DOHH2 (cell line): ENCODE results near the gene SLC4A2.

Experiments
- H3F3A ChIP-seq: fragments of 200-600 bp; sonication (generic), shearing (Covaris generic); 2 replicates; pipeline ENCODE4 v1.6.0; 2016; ENCODE audit warnings: antibody characterized with exemption, mild to moderate bottlenecking; ENCODE audit not compliant: control insufficient read depth, insufficient read depth
- H3K27ac ChIP-seq: fragments of 200-600 bp; sonication (generic); 2 replicates; pipeline ENCODE4 v1.5.1; 2014; ENCODE audit warnings: low read depth, mild to moderate bottlenecking, low read length, moderate library complexity
- H3K27me3 ChIP-seq: fragments of 200-600 bp; sonication (generic); 2 replicates; pipeline ENCODE4 v1.6.1; 2014; ENCODE audit warnings: mild to moderate bottlenecking, low read length, mixed read lengths; ENCODE audit not compliant: control insufficient read depth
- H3K36me3 ChIP-seq: fragments of 200-600 bp; sonication (generic); 2 replicates; pipeline ENCODE4 v1.6.1; 2014; ENCODE audit warnings: mild to moderate bottlenecking, low read length, moderate library complexity, mixed read lengths; ENCODE audit not compliant: control insufficient read depth
- H3K4me1 ChIP-seq: fragments of 200-600 bp; sonication (generic); 2 replicates; pipeline ENCODE4 v1.6.1; 2014; ENCODE audit warnings: mild to moderate bottlenecking, low read length, mixed read lengths; ENCODE audit not compliant: control insufficient read depth
- H3K4me2 ChIP-seq: fragments of 200-600 bp; sonication (generic); 2 replicates; pipeline ENCODE4 v1.6.0; 2014; ENCODE audit warnings: mild to moderate bottlenecking, low read length, moderate library complexity
- H3K4me3 ChIP-seq: fragments of 200-600 bp; sonication (generic); 2 replicates; pipeline ENCODE4 v1.5.1; 2014; ENCODE audit warnings: mild to moderate bottlenecking, low read length, mixed read lengths
- H3K79me2 ChIP-seq: fragments of 200-600 bp; sonication (generic); 2 replicates; pipeline ENCODE4 v1.6.1; 2014; ENCODE audit warnings: mild to moderate bottlenecking, low read length, mixed read lengths; ENCODE audit not compliant: control insufficient read depth
- H3K9me2 ChIP-seq: fragments of 200-600 bp; sonication (generic); replicated peaks from 2 replicates; pipeline ENCODE4 v1.6.1; 2014; ENCODE audit warnings: mild to moderate bottlenecking, low read length, mixed read lengths; ENCODE audit not compliant: control insufficient read depth
- H3K9me3 ChIP-seq: fragments of 200-600 bp; sonication (generic); 2 replicates; pipeline ENCODE4 v1.6.1; 2014; ENCODE audit warnings: antibody characterized with exemption, low read length, mixed read lengths; ENCODE audit not compliant: control insufficient read depth, insufficient read depth
- H4K20me1 ChIP-seq: fragments of 200-600 bp; sonication (generic); 2 replicates; pipeline ENCODE4 v1.6.0; 2014; ENCODE audit warnings: low read depth, mild to moderate bottlenecking, antibody characterized with exemption, low read length, moderate library complexity; ENCODE audit not compliant: control insufficient read depth, insufficient read depth
- CTCF ChIP-seq: fragments of 200-600 bp; sonication (generic); IDR thresholded peaks from one replicate; pipeline ENCODE4 v1.5.1; 2014; ENCODE audit warnings: antibody characterized with exemption, mild to moderate bottlenecking, low read depth, low read length; ENCODE audit not compliant: poor library complexity, severe bottlenecking
- EZH2phosphoT487 ChIP-seq: fragments of 200-600 bp; sonication (generic); IDR thresholded peaks from 2 replicates; pipeline ENCODE4 v1.6.1; 2017; ENCODE audit warnings: borderline replicate concordance, mild to moderate bottlenecking, antibody characterized with exemption, low read length, moderate library complexity, mixed read lengths

Gene SLC4A2

GRCh38 chr7:151068069-151068773, 8.8 kb downstream of the SLC4A2 start:
- TF ChIP-seq CTCF (no peak), EZH2phosphoT487 (no peak)
- Histone ChIP-seq H3K9me3 (no peaks in the 10 kb centered on the region), H3K9me2 (no peaks in the 10 kb centered on the region), H3K27ac (no peak overlapping the region), H3K4me1 (no peaks in the 10 kb centered on the region), H3F3A (no peaks in the 10 kb centered on the region; the same call in 1 of the 2 replicates), H4K20me1 (no peaks in the 10 kb centered on the region), H3K4me3 (no peak overlapping the region), H3K27me3 (no peaks in the 10 kb centered on the region), H3K36me3 (peaks cover 74% of the 10 kb centered on the region), H3K4me2 (no peak overlapping the region), H3K79me2 (no peaks in the 10 kb centered on the region)

GRCh38 chr7:151069841-151070573, 10.6 kb downstream of the SLC4A2 start:
- Histone ChIP-seq H3K9me3 (no peaks in the 10 kb centered on the region), H3K4me2 (no peak overlapping the region), H3K4me3 (no peak overlapping the region), H4K20me1 (no peaks in the 10 kb centered on the region), H3K27ac (no peak overlapping the region), H3K9me2 (no peaks in the 10 kb centered on the region), H3K36me3 (peaks cover 80% of the 10 kb centered on the region), H3F3A (no peaks in the 10 kb centered on the region; the same call in 1 of the 2 replicates), H3K27me3 (no peaks in the 10 kb centered on the region), H3K4me1 (no peaks in the 10 kb centered on the region), H3K79me2 (no peaks in the 10 kb centered on the region)
- TF ChIP-seq CTCF (no peak), EZH2phosphoT487 (no peak)

DNA sequence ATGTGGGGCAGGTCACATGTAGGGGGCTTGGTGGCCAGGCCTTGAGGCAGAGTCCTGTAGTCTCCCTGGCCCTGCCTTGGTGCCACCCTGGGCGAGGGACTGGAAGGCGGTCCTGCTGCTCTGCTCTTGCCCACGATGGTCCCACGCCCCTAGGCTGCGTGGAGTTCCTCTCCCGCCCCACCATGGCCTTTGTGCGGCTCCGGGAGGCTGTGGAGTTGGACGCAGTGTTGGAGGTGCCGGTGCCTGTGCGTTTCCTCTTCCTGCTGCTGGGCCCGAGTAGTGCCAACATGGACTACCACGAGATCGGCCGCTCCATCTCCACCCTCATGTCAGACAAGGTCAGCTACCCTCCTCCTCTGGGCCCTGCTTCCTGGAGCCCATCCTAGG, 11.2 kb downstream of the SLC4A2 start:
- Histone ChIP-seq H3K9me2 (no peaks in the 10 kb centered on the region), H3K79me2 (no peaks in the 10 kb centered on the region), H3K4me3 (no peak overlapping the region), H3K4me2 (no peak overlapping the region), H3K36me3 (peaks cover 80% of the 10 kb centered on the region), H3K27me3 (no peaks in the 10 kb centered on the region), H3F3A (no peaks in the 10 kb centered on the region; the same call in 1 of the 2 replicates), H4K20me1 (no peaks in the 10 kb centered on the region), H3K27ac (no peak overlapping the region), H3K9me3 (no peaks in the 10 kb centered on the region), H3K4me1 (no peaks in the 10 kb centered on the region)
- TF ChIP-seq EZH2phosphoT487 = no peak
- TF ChIP-seq CTCF = no peak
